Measurements from ENCODE around the gene TBC1D21. TPM values are rescaled to one million over a fixed set of nuclear protein-coding genes. Genes with fewer than 3 reads are reported as not detected.

TBC1D21 gene
- total RNA-seq, 6 donors from 2014 or later: not detected

- Histone ChIP-seq H3K4me1 (peaks cover 41 to 56% (median 52%) of the 10 kb centered on the region in 4 donors), H3K4me3 (peak overlapping the region in 1 of 4 donors; percentile 18), H3K9me3 (no peaks in the 10 kb centered on the region), H3K27me3 (peaks cover 0 to 3% (median 1%) of the 10 kb centered on the region in 4 donors), H3K27ac (peak overlapping the region in 3 of 4 donors; percentile 51 to 77 (median 65)), H3K36me3 (no peaks in the 10 kb centered on the region)
- WGBS, 2 donors: 70 to 71% methylated on average over 5 to 7 of the region's 7 CpGs
- DNase-seq (no peak), ATAC-seq (ENCODE audit: low FRiP score in 2 of 2) (no peak)
- TF ChIP-seq CTCF (IDR thresholded peaks at IDR 0.05): no peak
- no peak for TF ChIP-seq POLR2AphosphoS5 (IDR thresholded peaks at IDR 0.05)
- TF ChIP-seq EP300 (IDR thresholded peaks at IDR 0.05): no peak
- no peak for TF ChIP-seq POLR2A (IDR thresholded peaks at IDR 0.05)
Measured at GRCh38 chr15:73923156-73923487, 49.8 kb downstream of the TBC1D21 start.

- Histone ChIP-seq H3K27me3 (peaks cover 0 to 3% (median 1%) of the 10 kb centered on the region in 4 donors), H3K4me3 (no peak overlapping the region), H3K9me3 (no peaks in the 10 kb centered on the region), H3K27ac (peak overlapping the region; percentile 20 to 77 (median 58)), H3K4me1 (peaks cover 41 to 59% (median 54%) of the 10 kb centered on the region in 4 donors), H3K36me3 (no peaks in the 10 kb centered on the region)
- TF ChIP-seq EP300 (IDR thresholded peaks at IDR 0.05) (no peak), POLR2AphosphoS5 (IDR thresholded peaks at IDR 0.05) (no peak), POLR2A (IDR thresholded peaks at IDR 0.05) (no peak), CTCF (IDR thresholded peaks at IDR 0.05) (no peak)
- ATAC-seq (ENCODE audit: low FRiP score in 2 of 2) (no peak), DNase-seq (no peak)
- WGBS, 2 donors: 70 to 79% methylated on average over 6 of the region's 6 CpGs
Measured at GRCh38 chr15:73923488-73924164, 50.3 kb downstream of the TBC1D21 start.

- ATAC-seq (ENCODE audit: low FRiP score in 2 of 2) (peak in 1 of 2 donors; percentile 7), DNase-seq (no peak)
- Histone ChIP-seq H3K9me3 (no peaks in the 10 kb centered on the region), H3K4me3 (no peak overlapping the region), H3K27ac (peak overlapping the region; percentile 20 to 77 (median 63)), H3K27me3 (peaks cover 0 to 3% (median 1%) of the 10 kb centered on the region in 4 donors), H3K4me1 (peaks cover 45 to 59% (median 54%) of the 10 kb centered on the region in 4 donors), H3K36me3 (no peaks in the 10 kb centered on the region)
- 35 to 39% methylated on average over 10 to 12 of the region's 12 CpGs for WGBS, 2 donors
- TF ChIP-seq POLR2AphosphoS5 (IDR thresholded peaks at IDR 0.05) (no peak), POLR2A (IDR thresholded peaks at IDR 0.05) (no peak), EP300 (IDR thresholded peaks at IDR 0.05) (no peak), CTCF (IDR thresholded peaks at IDR 0.05) (no peak)
Measured at GRCh38 chr15:73924171-73924921, 51.0 kb downstream of the TBC1D21 start.

- peaks cover 45 to 59% (median 54%) of the 10 kb centered on the region in 4 donors for H3K4me1 ChIP-seq
- ATAC-seq (ENCODE audit: low FRiP score in 2 of 2): peak in 1 of 2 donors; percentile 0
- no peak for DNase-seq
Measured at GRCh38 chr15:73925848-73926218, 52.5 kb downstream of the TBC1D21 start.

More at GRCh38 chr15:73925848-73926218, 52.5 kb downstream of the TBC1D21 start:
- H3K27me3 ChIP-seq: peaks cover 0 to 3% (median 1%) of the 10 kb centered on the region in 4 donors
- H3K4me3 ChIP-seq: peak overlapping the region in 2 of 4 donors; percentile 62 to 64
- WGBS, 2 donors: 63 to 67% methylated on average over 7 to 8 of the region's 8 CpGs
- H3K9me3 ChIP-seq: no peaks in the 10 kb centered on the region
- H3K36me3 ChIP-seq: no peaks in the 10 kb centered on the region
- TF ChIP-seq POLR2A (IDR thresholded peaks at IDR 0.05) (no peak), CTCF (IDR thresholded peaks at IDR 0.05) (no peak), EP300 (IDR thresholded peaks at IDR 0.05) (no peak), POLR2AphosphoS5 (IDR thresholded peaks at IDR 0.05) (no peak)
- H3K27ac ChIP-seq: peak overlapping the region in 3 of 4 donors; percentile 72 to 87 (median 77)
